SK-N-SH (cell line): ENCODE measurements around the gene CCDC80.

Source experiments
- EP300 ChIP-seq, 2 experiments: IDR thresholded peaks; 2 replicates each; pipeline versions ENCODE4 v1.4.0 to v1.6.1; 2012; ENCODE audit warnings: borderline replicate concordance in 1 of 2, low read depth in 1 of 2, low read length in 1 of 2
- TF ChIP-seq, protein P1 (sequence below): fragments of 200-600 bp; sonication (generic); IDR thresholded peaks from 2 replicates; pipeline ENCODE4 v1.6.1; 2017; ENCODE audit warnings: antibody characterized with exemption, mild to moderate bottlenecking, moderate library complexity

DNA sequence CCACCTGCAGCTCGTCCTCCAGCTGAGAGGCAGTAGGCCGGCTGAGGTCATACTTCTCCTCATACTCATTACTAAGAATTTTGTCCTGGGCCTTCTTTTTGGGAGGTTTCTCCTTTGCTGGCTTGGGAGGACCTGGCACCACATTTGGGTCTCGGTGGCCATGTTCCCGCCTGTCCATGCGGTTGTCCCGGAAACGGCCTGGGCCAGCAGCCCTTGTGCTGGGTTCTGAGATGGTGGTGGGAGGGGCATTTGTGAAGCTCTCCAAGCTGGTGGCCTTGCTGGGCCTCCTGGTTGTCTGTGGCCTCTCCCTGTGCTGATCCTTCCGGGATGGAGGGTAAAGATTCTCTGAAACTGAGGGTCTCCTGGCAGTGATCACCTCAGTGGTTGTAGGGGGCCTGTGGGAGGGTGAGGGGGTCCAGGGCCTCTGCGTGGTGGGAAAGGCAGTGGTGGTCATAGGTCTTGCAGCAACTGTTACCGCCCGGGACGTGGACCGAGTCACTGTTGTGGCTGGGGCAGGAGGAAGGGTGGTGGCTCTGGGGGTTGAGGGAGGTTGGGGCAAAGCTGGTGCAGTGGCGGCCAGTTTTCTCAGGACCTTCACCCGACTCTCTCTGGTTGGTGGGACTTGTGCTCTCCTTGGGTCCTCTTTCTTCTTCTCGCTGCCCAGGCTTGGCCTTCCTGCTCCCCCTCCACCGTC lies 2.5 kb downstream of the CCDC80 start:
- TF ChIP-seq, protein P1, sequence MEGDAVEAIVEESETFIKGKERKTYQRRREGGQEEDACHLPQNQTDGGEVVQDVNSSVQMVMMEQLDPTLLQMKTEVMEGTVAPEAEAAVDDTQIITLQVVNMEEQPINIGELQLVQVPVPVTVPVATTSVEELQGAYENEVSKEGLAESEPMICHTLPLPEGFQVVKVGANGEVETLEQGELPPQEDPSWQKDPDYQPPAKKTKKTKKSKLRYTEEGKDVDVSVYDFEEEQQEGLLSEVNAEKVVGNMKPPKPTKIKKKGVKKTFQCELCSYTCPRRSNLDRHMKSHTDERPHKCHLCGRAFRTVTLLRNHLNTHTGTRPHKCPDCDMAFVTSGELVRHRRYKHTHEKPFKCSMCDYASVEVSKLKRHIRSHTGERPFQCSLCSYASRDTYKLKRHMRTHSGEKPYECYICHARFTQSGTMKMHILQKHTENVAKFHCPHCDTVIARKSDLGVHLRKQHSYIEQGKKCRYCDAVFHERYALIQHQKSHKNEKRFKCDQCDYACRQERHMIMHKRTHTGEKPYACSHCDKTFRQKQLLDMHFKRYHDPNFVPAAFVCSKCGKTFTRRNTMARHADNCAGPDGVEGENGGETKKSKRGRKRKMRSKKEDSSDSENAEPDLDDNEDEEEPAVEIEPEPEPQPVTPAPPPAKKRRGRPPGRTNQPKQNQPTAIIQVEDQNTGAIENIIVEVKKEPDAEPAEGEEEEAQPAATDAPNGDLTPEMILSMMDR, result no peak
- no peak for TF ChIP-seq EP300 (IDR thresholded peaks at IDR 0.05; ENCODE audit: borderline replicate concordance in 1 of 2, low read depth in 1 of 2, low read length in 1 of 2)
